Measurements from ENCODE around the gene COQ2.

DNA sequence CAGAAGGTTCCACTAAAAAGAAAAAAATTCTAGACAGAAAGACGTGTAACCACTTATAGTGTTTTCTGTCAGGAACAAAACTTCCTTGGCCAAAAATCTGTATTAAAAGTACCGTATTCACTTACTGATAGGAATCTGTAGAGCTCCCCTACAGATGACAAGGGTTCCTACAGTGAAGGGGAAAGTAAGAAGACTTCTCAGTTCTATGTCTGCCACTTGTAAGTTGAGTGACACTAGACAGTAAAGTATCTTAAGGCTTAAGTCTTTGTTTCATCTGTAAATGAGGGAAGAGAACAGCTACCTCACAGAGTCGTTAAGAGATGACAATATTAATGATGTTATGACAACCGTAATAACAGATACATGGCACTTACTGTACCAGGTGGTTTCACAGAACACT, 3.3 kb downstream of the COQ2 start:
- TF ChIP-seq POLR2A (IDR thresholded peaks at IDR 0.05): no peak
- no peak for TF ChIP-seq CTCF (IDR thresholded peaks at IDR 0.05)
